LNCaP clone FGC (cell line): Measurements from ENCODE around the gene DOK4.
"Not testable (repeated sequence)": the region's sequence is repeated elsewhere in the genome, so short reads cannot be mapped to it uniquely, and the experiment has no call there.

Experiments used
- DNase-seq: peaks from one replicate; pipeline ENCODE4 v3.0.0-alpha.2; 2011; ENCODE audit warnings: low read depth
- H3K4me3 ChIP-seq: 2 replicates; pipeline ENCODE4 v1.5.1; 2011; ENCODE audit warnings: mild to moderate bottlenecking, low read depth, low read length, control low read depth
- CTCF ChIP-seq: IDR thresholded peaks from 2 replicates; pipeline ENCODE4 v1.5.1; 2012; ENCODE audit warnings: mild to moderate bottlenecking; ENCODE audit not compliant: control insufficient read depth, insufficient read depth; ENCODE audit errors: extremely low read depth

Gene DOK4

GRCh38 chr16:57502048-57502775 lies 15.9 kb upstream of the DOK4 start:
- no peak for DNase-seq
- H3K4me3 ChIP-seq: no peak overlapping the region

GRCh38 chr16:57501492-57501891 lies 15.2 kb upstream of the DOK4 start:
- no peak overlapping the region for H3K4me3 ChIP-seq
- DNase-seq: no peak
- no peak for TF ChIP-seq CTCF

More at GRCh38 chr16:57502048-57502775, 15.9 kb upstream of the DOK4 start:
- TF ChIP-seq CTCF: no peak

- H3K4me3 ChIP-seq: no peak overlapping the region
- no peak for DNase-seq
- no peak for TF ChIP-seq CTCF
Observed at GRCh38 chr16:57500578-57501111, 14.4 kb upstream of the DOK4 start.

GRCh38 chr16:57499941-57500340 lies 13.6 kb upstream of the DOK4 start:
- not testable (repeated sequence) for H3K4me3 ChIP-seq, DNase-seq

DNA sequence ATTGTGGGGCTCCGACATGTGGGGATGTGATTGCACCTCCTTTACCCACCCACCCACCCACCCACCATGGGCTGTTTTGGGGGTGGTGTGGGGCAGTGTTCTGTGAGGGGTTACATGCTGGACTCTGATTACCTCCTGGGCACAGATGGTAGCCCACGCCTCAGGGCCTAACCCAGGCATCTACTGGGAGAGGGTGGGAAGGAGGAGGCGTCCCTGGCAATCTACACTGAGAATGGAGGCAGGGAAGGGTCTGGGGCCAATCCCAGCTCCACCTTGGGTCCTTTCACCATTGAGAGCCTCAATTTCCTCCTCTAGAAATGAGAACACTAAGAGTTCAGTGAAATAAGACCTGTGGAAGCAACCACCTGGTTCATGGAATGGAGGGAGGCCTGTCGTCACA lies 11.7 kb upstream of the DOK4 start:
- no peak for TF ChIP-seq CTCF
- no peak overlapping the region for H3K4me3 ChIP-seq
- DNase-seq: no peak

- no peak overlapping the region for H3K4me3 ChIP-seq
- TF ChIP-seq CTCF: no peak
- no peak for DNase-seq
Observed at GRCh38 chr16:57497121-57497520, 10.8 kb upstream of the DOK4 start.

GRCh38 chr16:57493767-57494166 lies 7.5 kb upstream of the DOK4 start:
- no peak for DNase-seq
- no peak overlapping the region for H3K4me3 ChIP-seq
- TF ChIP-seq CTCF: no peak
